ENCODE measurements around the gene HNRNPD.
"Not testable (repeated sequence)": the region's sequence is repeated elsewhere in the genome, so short reads cannot be mapped to it uniquely, and the experiment has no call there.

Gene HNRNPD

GRCh38 chr4:82394896-82395295 is 21.1 kb upstream of the HNRNPD start:
- TF ChIP-seq CTCF (IDR thresholded peaks at IDR 0.05; ENCODE audit: low read depth, low read length), result no peak
- TF ChIP-seq MYC (IDR thresholded peaks at IDR 0.05; ENCODE audit: low read depth, low read length), result no peak
- TF ChIP-seq, protein P1, sequence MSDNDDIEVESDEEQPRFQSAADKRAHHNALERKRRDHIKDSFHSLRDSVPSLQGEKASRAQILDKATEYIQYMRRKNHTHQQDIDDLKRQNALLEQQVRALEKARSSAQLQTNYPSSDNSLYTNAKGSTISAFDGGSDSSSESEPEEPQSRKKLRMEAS (IDR thresholded peaks at IDR 0.05; ENCODE audit: low read depth, low read length), result no peak
- TF ChIP-seq POLR2A (IDR thresholded peaks at IDR 0.05; ENCODE audit: extremely low read depth, insufficient read length), result no peak
- H3K4me3 ChIP-seq (ENCODE audit: low read depth, low read length), result no peak overlapping the region
- no peak for DNase-seq (ENCODE audit: low read depth)

DNA sequence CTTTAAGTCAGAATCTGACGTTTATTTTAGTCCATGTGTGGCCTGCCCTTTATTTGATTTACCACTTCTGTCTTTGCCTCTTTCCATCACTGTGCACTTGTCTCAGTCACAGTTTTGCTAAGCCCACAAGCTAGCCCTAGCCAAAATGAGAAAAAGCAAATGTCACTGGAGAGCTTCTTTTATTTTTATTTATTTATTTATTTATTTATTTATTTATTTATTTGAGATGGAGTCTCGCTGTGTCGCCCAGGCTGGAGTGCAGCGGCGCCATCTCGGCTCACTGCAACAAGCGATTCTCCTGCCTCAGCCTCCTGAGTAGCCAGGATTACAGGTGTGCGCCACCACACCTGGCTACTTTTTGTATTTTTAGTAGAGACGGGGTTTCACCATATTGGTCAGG is 16.3 kb upstream of the HNRNPD start:
- not testable (repeated sequence) for DNase-seq (ENCODE audit: low read depth); H3K4me3 ChIP-seq (ENCODE audit: low read depth, low read length)

DNA sequence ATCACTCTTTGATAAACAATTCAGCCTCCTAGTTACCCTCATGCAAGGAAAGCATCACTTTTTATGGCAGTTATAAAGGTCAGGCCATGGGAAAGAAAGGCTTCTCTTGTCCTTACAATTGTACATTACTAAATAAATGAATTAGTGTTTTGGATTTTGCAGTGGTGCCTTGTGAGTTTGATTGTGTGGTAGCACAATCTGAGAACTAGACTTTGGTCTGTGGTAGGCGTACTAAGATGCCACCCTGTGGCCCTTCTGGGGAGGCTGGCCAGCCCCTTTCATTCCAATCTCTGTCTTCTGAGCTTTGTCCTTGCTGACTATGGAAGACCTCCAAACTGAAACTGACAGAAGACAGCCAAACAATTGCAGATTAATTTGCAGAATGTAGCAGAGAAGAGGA is 14.6 kb upstream of the HNRNPD start:
- DNase-seq (ENCODE audit: low read depth), result no peak
- H3K4me3 ChIP-seq (ENCODE audit: low read depth, low read length), result no peak overlapping the region
- TF ChIP-seq MYC (IDR thresholded peaks at IDR 0.05; ENCODE audit: low read depth, low read length) (no peak), POLR2A (IDR thresholded peaks at IDR 0.05; ENCODE audit: extremely low read depth, insufficient read length) (no peak), CTCF (IDR thresholded peaks at IDR 0.05; ENCODE audit: low read depth, low read length) (peak; percentile 4)
- TF ChIP-seq, protein P1 (IDR thresholded peaks at IDR 0.05; ENCODE audit: low read depth, low read length), result no peak

DNA sequence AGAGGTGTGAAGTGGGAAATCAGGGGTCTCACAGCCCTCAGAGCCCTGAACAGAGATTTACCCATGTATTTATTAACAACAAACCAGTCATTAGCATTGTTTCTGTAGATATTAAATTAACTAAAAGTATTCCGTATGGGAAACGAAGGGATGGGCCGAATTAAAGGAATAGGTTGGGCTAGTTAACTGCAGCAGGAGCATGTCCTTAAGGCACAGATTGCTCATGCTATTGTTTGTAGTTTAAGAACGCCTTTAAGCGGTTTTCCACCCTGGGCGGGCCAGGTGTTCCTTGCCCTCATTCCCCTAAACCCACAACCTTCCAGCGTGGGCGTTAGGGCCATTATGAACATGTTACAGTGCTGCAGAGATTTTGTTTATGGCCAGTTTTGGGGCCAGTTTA is 12.5 kb upstream of the HNRNPD start:
- not testable (repeated sequence) for DNase-seq (ENCODE audit: low read depth); H3K4me3 ChIP-seq (ENCODE audit: low read depth, low read length)

DNA sequence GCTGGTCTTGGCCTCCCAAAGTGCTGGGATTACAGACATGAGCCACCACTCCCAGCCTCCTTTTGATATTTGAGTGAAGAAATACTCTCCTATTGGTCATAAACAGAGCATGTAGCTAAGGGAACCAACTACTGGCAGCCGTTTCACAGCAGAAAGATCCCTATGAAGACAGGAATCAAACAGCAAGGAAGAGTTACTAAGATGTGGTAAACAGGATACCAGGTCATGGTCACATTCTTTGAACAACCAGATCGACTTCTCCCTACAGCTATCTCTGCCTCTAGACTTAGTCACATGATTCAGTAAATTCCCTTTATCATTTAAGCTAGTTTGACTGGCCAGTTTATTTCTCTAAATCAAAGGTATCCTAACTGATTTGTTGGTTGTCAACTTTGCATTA is 9.0 kb upstream of the HNRNPD start:
- no peak for TF ChIP-seq POLR2A (IDR thresholded peaks at IDR 0.05; ENCODE audit: extremely low read depth, insufficient read length)
- TF ChIP-seq, protein P1 (IDR thresholded peaks at IDR 0.05; ENCODE audit: low read depth, low read length), result no peak
- TF ChIP-seq CTCF (IDR thresholded peaks at IDR 0.05; ENCODE audit: low read depth, low read length), result no peak
- TF ChIP-seq MYC (IDR thresholded peaks at IDR 0.05; ENCODE audit: low read depth, low read length), result no peak
- DNase-seq (ENCODE audit: low read depth), result no peak

DNA sequence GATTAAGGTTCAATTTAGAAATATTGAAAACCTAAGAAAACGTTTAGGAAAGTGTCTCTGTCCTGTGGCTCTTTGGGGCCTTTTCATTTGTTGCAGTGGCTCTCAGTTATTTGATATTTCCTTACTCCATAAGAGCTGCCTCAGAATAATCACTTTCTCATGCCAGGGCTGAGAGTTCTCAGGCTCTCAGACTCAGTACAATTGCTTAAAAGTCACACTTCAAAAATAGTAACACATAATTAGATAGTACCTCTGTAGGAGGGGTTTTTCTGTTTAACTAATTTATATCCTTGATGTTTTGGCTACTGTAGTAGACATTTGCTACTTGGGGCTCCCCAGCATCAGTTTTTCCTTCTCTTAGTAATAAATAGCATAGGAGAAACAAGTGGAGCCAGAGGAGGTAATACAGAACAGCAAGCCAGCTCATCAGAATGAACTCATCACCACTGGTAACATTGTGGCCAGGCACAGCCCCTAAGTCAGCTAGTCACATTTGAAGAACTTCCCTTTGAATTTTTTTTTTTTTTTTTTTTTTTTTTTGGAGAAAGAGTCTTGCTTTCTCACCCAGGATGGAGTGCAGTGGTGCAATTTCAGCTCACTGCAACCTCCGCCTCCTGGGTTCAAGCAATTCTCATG is 8.0 kb upstream of the HNRNPD start:
- TF ChIP-seq POLR2A (IDR thresholded peaks at IDR 0.05; ENCODE audit: extremely low read depth, insufficient read length), result no peak
- TF ChIP-seq, protein P1 (IDR thresholded peaks at IDR 0.05; ENCODE audit: low read depth, low read length), result no peak
- TF ChIP-seq CTCF (IDR thresholded peaks at IDR 0.05; ENCODE audit: low read depth, low read length), result no peak
- TF ChIP-seq MYC (IDR thresholded peaks at IDR 0.05; ENCODE audit: low read depth, low read length), result no peak
- no peak overlapping the region for H3K4me3 ChIP-seq (ENCODE audit: low read depth, low read length)
- DNase-seq (ENCODE audit: low read depth), result no peak

More for the DNA sequence above, 9.0 kb upstream of the HNRNPD start:
- no peak overlapping the region for H3K4me3 ChIP-seq (ENCODE audit: low read depth, low read length)

DNA sequence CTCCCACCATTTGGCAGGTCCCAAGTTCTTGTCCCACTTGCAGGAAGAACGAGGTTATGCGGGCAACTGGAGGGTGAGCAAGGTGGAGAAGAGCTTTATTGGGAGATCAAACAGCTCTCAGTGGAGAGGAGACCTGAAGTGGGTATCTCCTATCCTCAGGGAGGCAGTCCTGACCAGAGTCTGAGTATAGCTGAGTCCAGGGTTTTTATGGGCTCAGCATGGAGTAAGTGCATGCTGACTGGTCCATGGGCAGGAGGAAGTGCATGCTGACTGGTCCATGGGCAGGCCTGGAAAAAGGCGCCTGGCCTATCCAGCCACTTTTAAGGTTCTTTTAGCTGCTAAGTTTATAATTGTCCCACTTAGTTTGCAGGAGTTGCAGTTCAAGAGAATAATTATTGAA is 7.4 kb upstream of the HNRNPD start:
- DNase-seq (ENCODE audit: low read depth), result no peak
- TF ChIP-seq CTCF (IDR thresholded peaks at IDR 0.05; ENCODE audit: low read depth, low read length) (no peak), POLR2A (IDR thresholded peaks at IDR 0.05; ENCODE audit: extremely low read depth, insufficient read length) (no peak), MYC (IDR thresholded peaks at IDR 0.05; ENCODE audit: low read depth, low read length) (no peak)
- TF ChIP-seq, protein P1 (IDR thresholded peaks at IDR 0.05; ENCODE audit: low read depth, low read length), result no peak
- H3K4me3 ChIP-seq (ENCODE audit: low read depth, low read length), result no peak overlapping the region
